ENCODE measurements around the gene KRT79. TPM values are rescaled to one million over a fixed set of nuclear protein-coding genes. Genes with fewer than 3 reads are reported as not detected.

Gene KRT79
- total RNA-seq, 6 donors from 2014 or later, result 0.30 to 8.9 (median 1.3) TPM; not detected in 2

GRCh38 chr12:52819731-52820510 lies 14.2 kb downstream of the KRT79 start:
- Histone ChIP-seq H3K27me3 (no peaks in the 10 kb centered on the region), H3K27ac (no peak overlapping the region), H3K9me3 (no peaks in the 10 kb centered on the region), H3K36me3 (no peaks in the 10 kb centered on the region), H3K4me3 (no peak overlapping the region), H3K4me1 (peaks cover 0 to 19% (median 8%) of the 10 kb centered on the region in 4 donors)
- ATAC-seq (ENCODE audit: low FRiP score in 2 of 2) (no peak), DNase-seq (no peak)
- TF ChIP-seq, protein P1, sequence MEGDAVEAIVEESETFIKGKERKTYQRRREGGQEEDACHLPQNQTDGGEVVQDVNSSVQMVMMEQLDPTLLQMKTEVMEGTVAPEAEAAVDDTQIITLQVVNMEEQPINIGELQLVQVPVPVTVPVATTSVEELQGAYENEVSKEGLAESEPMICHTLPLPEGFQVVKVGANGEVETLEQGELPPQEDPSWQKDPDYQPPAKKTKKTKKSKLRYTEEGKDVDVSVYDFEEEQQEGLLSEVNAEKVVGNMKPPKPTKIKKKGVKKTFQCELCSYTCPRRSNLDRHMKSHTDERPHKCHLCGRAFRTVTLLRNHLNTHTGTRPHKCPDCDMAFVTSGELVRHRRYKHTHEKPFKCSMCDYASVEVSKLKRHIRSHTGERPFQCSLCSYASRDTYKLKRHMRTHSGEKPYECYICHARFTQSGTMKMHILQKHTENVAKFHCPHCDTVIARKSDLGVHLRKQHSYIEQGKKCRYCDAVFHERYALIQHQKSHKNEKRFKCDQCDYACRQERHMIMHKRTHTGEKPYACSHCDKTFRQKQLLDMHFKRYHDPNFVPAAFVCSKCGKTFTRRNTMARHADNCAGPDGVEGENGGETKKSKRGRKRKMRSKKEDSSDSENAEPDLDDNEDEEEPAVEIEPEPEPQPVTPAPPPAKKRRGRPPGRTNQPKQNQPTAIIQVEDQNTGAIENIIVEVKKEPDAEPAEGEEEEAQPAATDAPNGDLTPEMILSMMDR (IDR thresholded peaks at IDR 0.05), result no peak
- TF ChIP-seq POLR2A (IDR thresholded peaks at IDR 0.05) (no peak), POLR2AphosphoS5 (IDR thresholded peaks at IDR 0.05) (no peak), EP300 (IDR thresholded peaks at IDR 0.05) (no peak)
- WGBS, 2 donors, result 80 to 83% methylated on average over 7 of the region's 7 CpGs

GRCh38 chr12:52818887-52819420 lies 15.2 kb downstream of the KRT79 start:
- peaks cover 3 to 28% (median 17%) of the 10 kb centered on the region in 4 donors for H3K4me1 ChIP-seq
- TF ChIP-seq, protein P1 (IDR thresholded peaks at IDR 0.05), result no peak
- TF ChIP-seq POLR2AphosphoS5 (IDR thresholded peaks at IDR 0.05) (no peak), EP300 (IDR thresholded peaks at IDR 0.05) (no peak), POLR2A (IDR thresholded peaks at IDR 0.05) (no peak)
- no peaks in the 10 kb centered on the region for H3K9me3 ChIP-seq
- H3K36me3 ChIP-seq, result no peaks in the 10 kb centered on the region
- 55% methylated on average over 7 of the region's 7 CpGs for WGBS, 2 donors
- ATAC-seq (ENCODE audit: low FRiP score in 2 of 2) (no peak), DNase-seq (no peak)
- H3K27ac ChIP-seq, result no peak overlapping the region
- no peaks in the 10 kb centered on the region for H3K27me3 ChIP-seq
- no peak overlapping the region for H3K4me3 ChIP-seq

- Histone ChIP-seq H3K36me3 (no peaks in the 10 kb centered on the region), H3K9me3 (no peaks in the 10 kb centered on the region), H3K27ac (no peak overlapping the region), H3K4me3 (no peak overlapping the region), H3K4me1 (peaks cover 3 to 32% (median 22%) of the 10 kb centered on the region in 4 donors), H3K27me3 (no peaks in the 10 kb centered on the region)
- WGBS, 2 donors, result 30 to 45% methylated on average over 6 to 7 of the region's 7 CpGs
- no peak for ATAC-seq (ENCODE audit: low FRiP score in 2 of 2)
- TF ChIP-seq, protein P1 (IDR thresholded peaks at IDR 0.05), result no peak
- peak in 1 of 2 donors; percentile 67 for TF ChIP-seq POLR2AphosphoS5 (IDR thresholded peaks at IDR 0.05)
- DNase-seq, result no peak
Observed at GRCh38 chr12:52818388-52818787, 15.7 kb downstream of the KRT79 start.

- WGBS, 2 donors, result 69 to 85% methylated on average over 2 of the region's 2 CpGs
- ATAC-seq (ENCODE audit: low FRiP score in 2 of 2) (no peak), DNase-seq (no peak)
- Histone ChIP-seq H3K4me3 (no peak overlapping the region), H3K4me1 (peaks cover 3 to 30% (median 23%) of the 10 kb centered on the region in 4 donors), H3K9me3 (no peaks in the 10 kb centered on the region), H3K27me3 (no peaks in the 10 kb centered on the region), H3K36me3 (no peaks in the 10 kb centered on the region), H3K27ac (no peak overlapping the region)
- TF ChIP-seq POLR2AphosphoS5 (IDR thresholded peaks at IDR 0.05) (no peak), EP300 (IDR thresholded peaks at IDR 0.05) (no peak)
- TF ChIP-seq, protein P1 (IDR thresholded peaks at IDR 0.05), result no peak
Observed at GRCh38 chr12:52817699-52818238, 16.3 kb downstream of the KRT79 start.
